HepG2 (cell line): Measurements from ENCODE around the gene CPXM1. TPM values are rescaled to one million over a fixed set of nuclear protein-coding genes. Genes with fewer than 3 reads are reported as not detected.

Experiments
- ATAC-seq: fragments of 200-7000 bp; cut with Tn5 transposase; 3 replicates; pipeline ENCODE4 v1.9.1; 2020; ENCODE audit warnings: mild to moderate bottlenecking, moderate library complexity
- BruUV-seq: library from RNA; stranded (reverse); fragments of 400-500 nt; replicated peaks from 2 replicates; lab custom pipeline; 2021; lab: Mats Ljungman, UMichigan
- CTCF ChIA-PET: fragments of 300-600 bp; formaldehyde crosslinking; extraction: SDS; loops from one replicate; lab custom pipeline; 2021; ENCODE audit warnings: low total read pairs, inconsistent platforms, low intra/inter-chr PET ratio; lab: Yijun Ruan, JAX
- POLR2A ChIA-PET: fragments of 350-600 bp; sonication (Branson Sonifier 250); formaldehyde crosslinking; loops from one replicate; lab custom pipeline; 2020; ENCODE audit warnings: antibody characterized with exemption, inconsistent platforms; lab: Yijun Ruan, JAX
- DNase-seq: peaks from one replicate; pipeline ENCODE4 v3.0.0-alpha.2; 2015; ENCODE audit warnings: low spot score
- FAIRE-seq: peaks from 3 replicates; lab custom pipeline; 2011; peaks lifted over from hg19 to GRCh38; lab: Jason Lieb, UNC
- H2AFZ ChIP-seq: one replicate; pipeline ENCODE4 v1.6.1; 2011; ENCODE audit warnings: low read length, inconsistent platforms
- H3K27ac ChIP-seq: fragments of 300-600 bp; 3 replicates; pipeline ENCODE4 v1.8.0; 2011; ENCODE audit warnings: mixed run types, mild to moderate bottlenecking, mixed read lengths, low read length, inconsistent platforms; ENCODE audit not compliant: insufficient read depth; ENCODE audit errors: extremely low read length
- H3K27me3 ChIP-seq, 2 experiments: fragments of 200-600 bp in 1 of 2; 2 replicates in 1 of 2; 3 replicates in 1 of 2; pipeline versions ENCODE4 v1.6.0 to v1.8.0; 2011; ENCODE audit warnings: low read length in 2 of 2, mild to moderate bottlenecking in 2 of 2, moderate library complexity in 2 of 2, inconsistent platforms in 1 of 2; ENCODE audit not compliant: insufficient read depth in 2 of 2, control insufficient read depth in 1 of 2
- H3K36me3 ChIP-seq, 2 experiments: fragments of 200-600 bp in 1 of 2; replicated peaks in 1 of 2; 2 replicates in 1 of 2; 3 replicates in 1 of 2; pipeline versions ENCODE4 v1.5.1 to v1.8.0; 2011; ENCODE audit warnings: low read length in 2 of 2, inconsistent platforms in 1 of 2; ENCODE audit not compliant: insufficient read depth in 2 of 2, control insufficient read depth in 1 of 2
- H3K4me1 ChIP-seq: 2 replicates; pipeline ENCODE4 v1.5.1; 2012; ENCODE audit warnings: low read length, inconsistent platforms; ENCODE audit not compliant: insufficient read depth
- H3K4me2 ChIP-seq: 2 replicates; pipeline ENCODE4 v1.6.0; 2011; ENCODE audit warnings: low read depth, low read length, inconsistent platforms
- H3K4me3 ChIP-seq, 3 experiments: fragments of 200-600 bp in 1 of 3; sonication (generic), shearing (Covaris generic) in 1 of 3; replicated peaks in 1 of 3; 2 replicates each; pipeline ENCODE4 v1.5.1; 2011 to 2016; ENCODE audit warnings: low read length in 3 of 3, inconsistent platforms in 2 of 3, low read depth in 2 of 3, mild to moderate bottlenecking in 2 of 3, control low read depth in 1 of 3, mixed read lengths in 1 of 3; ENCODE audit not compliant: insufficient read depth in 1 of 3
- H3K79me2 ChIP-seq: one replicate; pipeline ENCODE4 v1.6.1; 2011; ENCODE audit warnings: low read length, inconsistent platforms; ENCODE audit not compliant: insufficient read depth
- H3K9ac ChIP-seq: 2 replicates; pipeline ENCODE4 v1.6.0; 2011; ENCODE audit warnings: mild to moderate bottlenecking, low read depth, low read length, inconsistent platforms; ENCODE audit not compliant: insufficient read depth
- H3K9me3 ChIP-seq: 2 replicates; pipeline ENCODE4 v1.5.1; 2012; ENCODE audit warnings: mild to moderate bottlenecking, low read length
- H4K20me1 ChIP-seq: 2 replicates; pipeline ENCODE4 v1.6.0; 2011; ENCODE audit warnings: inconsistent platforms, mild to moderate bottlenecking, low read length, moderate library complexity; ENCODE audit not compliant: insufficient read depth
- DNMT3B ChIP-seq: conservative IDR thresholded peaks from 2 replicates; pipeline ENCODE4 v1.6.1; 2016; ENCODE audit warnings: missing biosample characterization, control low read depth
- E2F1 ChIP-seq: sonication (generic); formaldehyde crosslinking; IDR thresholded peaks from 2 replicates; pipeline ENCODE4 v1.5.0; 2020; ENCODE audit warnings: missing genetic modification reagents
- GFI1 ChIP-seq: sonication (generic); formaldehyde crosslinking; IDR thresholded peaks from 2 replicates; pipeline ENCODE4 v1.5.0; 2020; ENCODE audit warnings: missing genetic modification reagents, mild to moderate bottlenecking, borderline replicate concordance
- IRX3 ChIP-seq: sonication (generic); formaldehyde crosslinking; IDR thresholded peaks from 2 replicates; pipeline ENCODE4 v1.8.1; 2023; ENCODE audit warnings: mild to moderate bottlenecking, low read depth, missing genetic modification reagents, borderline replicate concordance
- NCOA1 ChIP-seq: sonication (generic); formaldehyde crosslinking; IDR thresholded peaks from 2 replicates; pipeline ENCODE4 v1.9.0; 2021; ENCODE audit warnings: missing genetic modification reagents
- PLRG1 ChIP-seq: fragments of 450-650 bp; conservative IDR thresholded peaks from 2 replicates; pipeline ENCODE4 v1.6.1; 2016
- POLR2G ChIP-seq: fragments of 200-400 bp; formaldehyde crosslinking; IDR thresholded peaks from 2 replicates; pipeline ENCODE4 v1.6.1; 2018; ENCODE audit warnings: mild to moderate bottlenecking, low read depth, low read length, moderate library complexity
- RAD51 ChIP-seq: fragments of 450-650 bp; IDR thresholded peaks from 2 replicates; pipeline ENCODE4 v1.6.1; 2016; ENCODE audit warnings: borderline replicate concordance
- ZNF431 ChIP-seq: sonication (generic); formaldehyde crosslinking; IDR thresholded peaks from 2 replicates; pipeline ENCODE4 v1.9.0; 2022; ENCODE audit warnings: missing genetic modification reagents, low read depth, mild to moderate bottlenecking, borderline replicate concordance
- ZNF513 ChIP-seq: sonication (generic); formaldehyde crosslinking; conservative IDR thresholded peaks from 2 replicates; pipeline ENCODE4 v1.5.0; 2020; ENCODE audit warnings: missing genetic modification reagents
- ZNF672 ChIP-seq: sonication (generic); formaldehyde crosslinking; IDR thresholded peaks from 2 replicates; pipeline ENCODE4 v1.8.1; 2022; ENCODE audit warnings: missing genetic modification reagents
- ZNF761 ChIP-seq: sonication (generic); formaldehyde crosslinking; conservative IDR thresholded peaks from 2 replicates; pipeline ENCODE4 v1.4.0; 2020; ENCODE audit warnings: mild to moderate bottlenecking, missing genetic modification reagents
- ZNF766 ChIP-seq: sonication (generic); formaldehyde crosslinking; IDR thresholded peaks from 2 replicates; pipeline ENCODE4 v1.5.0; 2020; ENCODE audit warnings: missing genetic modification reagents, borderline replicate concordance
- WGBS: methylation state at CpG from one replicate; pipeline ENCODE4 v1.1.6; 2017; ENCODE audit warnings: low lambda C conversion rate; 5-methylcytosine and 5-hydroxymethylcytosine counted together
- in situ Hi-C: cut with HindIII; loops from 2 replicates; pipeline ENCODE4 v1.10.0; 2017; ENCODE audit warnings: low pct_unique_long_range_greater_than_20kb; ENCODE audit not compliant: extremely low pct_ligation_motif_present
- intact Hi-C: fragments of 100-400 bp; cut with micrococcal nuclease; formaldehyde crosslinking; loops from one replicate; pipeline ENCODE4 v1.10.0; 2022; ENCODE audit not compliant: unreplicated experiment
- polyA plus RNA-seq, 8 experiments: library from polyadenylated mRNA; depleted of rRNA in 3 of 8; stranded (reverse) in 7 of 8; unstranded in 1 of 8; fragments of >200 nt; fragmentation: Illumina TruSeq in 4 of 8; extraction: Trizol in 4 of 8; gene quantifications; 2 replicates each; pipeline versions ENCODE4 v1.2.1 to v1.2.3, GENCODE V29; 2011 to 2016; ENCODE audit warnings: low read depth in 4 of 8, missing spikeins in 1 of 8, mixed read lengths in 1 of 8; ENCODE audit not compliant: insufficient read depth in 1 of 8
- total RNA-seq, 5 experiments: library from RNA; depleted of rRNA; stranded (reverse); fragments of >200 nt; fragmentation: Illumina TruSeq; extraction: Trizol; gene quantifications; 2 replicates each; pipeline ENCODE4 v1.2.3, GENCODE V29; 2016; ENCODE audit warnings: low read depth in 1 of 5
- TF ChIP-seq, protein P1 (sequence below): sonication (generic); formaldehyde crosslinking; IDR thresholded peaks from 2 replicates; pipeline ENCODE4 v1.5.0; 2020; ENCODE audit warnings: missing genetic modification reagents, mild to moderate bottlenecking, borderline replicate concordance
- TF ChIP-seq, protein P2 (sequence below): sonication (generic); formaldehyde crosslinking; IDR thresholded peaks from 2 replicates; pipeline ENCODE4 v1.4.0; 2020; ENCODE audit warnings: missing genetic modification reagents
- TF ChIP-seq, protein P3 (sequence below): sonication (generic); formaldehyde crosslinking; IDR thresholded peaks from 2 replicates; pipeline ENCODE4 v1.5.0; 2020; ENCODE audit warnings: mild to moderate bottlenecking, missing genetic modification reagents, borderline replicate concordance
- TF ChIP-seq, protein P4 (sequence below): sonication (generic); formaldehyde crosslinking; IDR thresholded peaks from 2 replicates; pipeline ENCODE4 v1.4.0; 2020; ENCODE audit warnings: missing genetic modification reagents

The CPXM1 gene
- total and polyA plus RNA-seq, 2 of the 13 experiments (the other 11 are each of a cell fraction or from before 2014, with no cell fraction given), result 0.07 TPM; not detected in 1

DNA sequence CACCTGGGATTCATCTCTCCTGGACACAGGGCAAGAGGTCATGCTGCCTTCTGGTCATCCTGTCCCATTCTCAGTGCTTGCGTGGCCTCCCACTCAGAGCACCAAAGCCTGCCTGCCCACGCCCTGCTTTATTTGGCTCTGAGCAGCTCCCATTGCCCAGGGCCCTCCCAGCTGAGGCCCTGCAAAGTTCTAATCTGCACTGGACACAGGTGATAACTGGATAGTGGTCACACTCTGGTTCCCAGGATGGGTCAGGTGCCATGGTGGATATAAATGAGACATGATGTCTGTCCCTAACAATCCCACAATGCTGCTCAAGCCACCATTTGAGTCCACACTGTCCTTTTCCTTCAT is 39.5 kb downstream of the CPXM1 start:
- BruUV-seq, result no TSS peak
- Histone ChIP-seq H3K36me3 (no peaks in the 10 kb centered on the region), H3K4me2 (no peak overlapping the region), H3K9me3 (no peaks in the 10 kb centered on the region), H3K79me2 (no peaks in the 10 kb centered on the region), H3K27ac (no peak overlapping the region), H3K4me3 (no peak overlapping the region), H3K9ac (no peak overlapping the region), H2AFZ (no peak overlapping the region), H3K4me1 (no peaks in the 10 kb centered on the region), H3K27me3 (peaks cover 13 to 64% of the 10 kb centered on the region in 2 experiments), H4K20me1 (no peaks in the 10 kb centered on the region)
- WGBS, result 54% methylated on average over 2 of the region's 2 CpGs
- intact Hi-C loops (no loop called here), in situ Hi-C loops (no loop called here)
- DNase-seq (no peak), ATAC-seq (no peak), FAIRE-seq (no peak)
- ChIA-PET CTCF (no interaction called here), POLR2A (no interaction called here)
- TF ChIP-seq ZNF672 (CRISPR knock-in tag), result no peak
- TF ChIP-seq E2F1, result no peak
- TF ChIP-seq RAD51, result no peak
- TF ChIP-seq ZNF431 (CRISPR knock-in tag), result no peak
- no peak for TF ChIP-seq GFI1 (CRISPR knock-in tag)
- TF ChIP-seq ZNF766 (CRISPR knock-in tag), result no peak
- TF ChIP-seq, protein P1, sequence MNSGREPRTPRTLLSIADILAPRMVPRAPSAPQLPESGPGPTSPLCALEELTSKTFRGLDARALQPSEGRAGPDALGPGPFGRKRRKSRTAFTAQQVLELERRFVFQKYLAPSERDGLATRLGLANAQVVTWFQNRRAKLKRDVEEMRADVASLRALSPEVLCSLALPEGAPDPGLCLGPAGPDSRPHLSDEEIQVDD (CRISPR knock-in tag), result no peak
- no peak for TF ChIP-seq NCOA1
- TF ChIP-seq ZNF761 (CRISPR knock-in tag), result no peak
- TF ChIP-seq DNMT3B (CRISPR knock-in tag), result no peak
- TF ChIP-seq, protein P2, sequence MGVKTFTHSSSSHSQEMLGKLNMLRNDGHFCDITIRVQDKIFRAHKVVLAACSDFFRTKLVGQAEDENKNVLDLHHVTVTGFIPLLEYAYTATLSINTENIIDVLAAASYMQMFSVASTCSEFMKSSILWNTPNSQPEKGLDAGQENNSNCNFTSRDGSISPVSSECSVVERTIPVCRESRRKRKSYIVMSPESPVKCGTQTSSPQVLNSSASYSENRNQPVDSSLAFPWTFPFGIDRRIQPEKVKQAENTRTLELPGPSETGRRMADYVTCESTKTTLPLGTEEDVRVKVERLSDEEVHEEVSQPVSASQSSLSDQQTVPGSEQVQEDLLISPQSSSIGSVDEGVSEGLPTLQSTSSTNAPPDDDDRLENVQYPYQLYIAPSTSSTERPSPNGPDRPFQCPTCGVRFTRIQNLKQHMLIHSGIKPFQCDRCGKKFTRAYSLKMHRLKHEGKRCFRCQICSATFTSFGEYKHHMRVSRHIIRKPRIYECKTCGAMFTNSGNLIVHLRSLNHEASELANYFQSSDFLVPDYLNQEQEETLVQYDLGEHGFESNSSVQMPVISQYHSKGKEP, result no peak
- no peak for TF ChIP-seq IRX3
- TF ChIP-seq, protein P3, sequence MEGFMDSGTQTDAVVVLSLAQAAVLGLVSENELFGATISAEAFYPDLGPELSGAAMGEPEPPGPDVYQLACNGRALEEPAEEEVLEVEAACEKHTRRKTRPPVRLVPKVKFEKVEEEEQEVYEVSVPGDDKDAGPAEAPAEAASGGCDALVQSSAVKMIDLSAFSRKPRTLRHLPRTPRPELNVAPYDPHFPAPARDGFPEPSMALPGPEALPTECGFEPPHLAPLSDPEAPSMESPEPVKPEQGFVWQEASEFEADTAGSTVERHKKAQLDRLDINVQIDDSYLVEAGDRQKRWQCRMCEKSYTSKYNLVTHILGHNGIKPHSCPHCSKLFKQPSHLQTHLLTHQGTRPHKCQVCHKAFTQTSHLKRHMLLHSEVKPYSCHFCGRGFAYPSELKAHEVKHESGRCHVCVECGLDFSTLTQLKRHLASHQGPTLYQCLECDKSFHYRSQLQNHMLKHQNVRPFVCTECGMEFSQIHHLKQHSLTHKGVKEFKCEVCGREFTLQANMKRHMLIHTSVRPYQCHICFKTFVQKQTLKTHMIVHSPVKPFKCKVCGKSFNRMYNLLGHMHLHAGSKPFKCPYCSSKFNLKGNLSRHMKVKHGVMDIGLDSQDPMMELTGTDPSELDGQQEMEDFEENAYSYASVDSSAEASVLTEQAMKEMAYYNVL (CRISPR knock-in tag), result no peak
- no peak for TF ChIP-seq PLRG1
- no peak for TF ChIP-seq ZNF513 (CRISPR knock-in tag)
- TF ChIP-seq, protein P4, sequence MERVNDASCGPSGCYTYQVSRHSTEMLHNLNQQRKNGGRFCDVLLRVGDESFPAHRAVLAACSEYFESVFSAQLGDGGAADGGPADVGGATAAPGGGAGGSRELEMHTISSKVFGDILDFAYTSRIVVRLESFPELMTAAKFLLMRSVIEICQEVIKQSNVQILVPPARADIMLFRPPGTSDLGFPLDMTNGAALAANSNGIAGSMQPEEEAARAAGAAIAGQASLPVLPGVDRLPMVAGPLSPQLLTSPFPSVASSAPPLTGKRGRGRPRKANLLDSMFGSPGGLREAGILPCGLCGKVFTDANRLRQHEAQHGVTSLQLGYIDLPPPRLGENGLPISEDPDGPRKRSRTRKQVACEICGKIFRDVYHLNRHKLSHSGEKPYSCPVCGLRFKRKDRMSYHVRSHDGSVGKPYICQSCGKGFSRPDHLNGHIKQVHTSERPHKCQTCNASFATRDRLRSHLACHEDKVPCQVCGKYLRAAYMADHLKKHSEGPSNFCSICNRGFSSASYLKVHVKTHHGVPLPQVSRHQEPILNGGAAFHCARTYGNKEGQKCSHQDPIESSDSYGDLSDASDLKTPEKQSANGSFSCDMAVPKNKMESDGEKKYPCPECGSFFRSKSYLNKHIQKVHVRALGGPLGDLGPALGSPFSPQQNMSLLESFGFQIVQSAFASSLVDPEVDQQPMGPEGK, result no peak
- no peak for TF ChIP-seq POLR2G
